Superior temporal gyrus (tissue), 1 donor: ENCODE results near the gene CASP8AP2.
A peak's percentile ranks its signal among the peaks of the same experiment; 100 is the strongest.
"Not testable (repeated sequence)": the region's sequence is repeated elsewhere in the genome, so short reads cannot be mapped to it uniquely, and the experiment has no call there.

Source experiments
- DNase-seq: peaks from one replicate; pipeline ENCODE4 v3.0.0-alpha.2; 2016; ENCODE audit errors: extremely low spot score

CASP8AP2 gene

GRCh38 chr6:89819336-89820130 lies 10.1 kb upstream of the CASP8AP2 start, which contains the start of gene MDN1:
Gene MDN1, minus strand, starts transcription at chr6:89819794. Its CDS starts 187 bp downstream, at chr6:89819607.
- DNase-seq = peak; percentile 97

- no peak for DNase-seq
Measured at GRCh38 chr6:89826029-89826528, 3.6 kb upstream of the CASP8AP2 start.

GRCh38 chr6:89828475-89828987 lies 1.1 kb upstream of the CASP8AP2 start:
- DNase-seq = not testable (repeated sequence)

- no peak for DNase-seq
Measured at GRCh38 chr6:89828988-89829471, 650 bp upstream of the CASP8AP2 start.

- DNase-seq = no peak
Measured at GRCh38 chr6:89830170-89830809, 610 bp downstream of the CASP8AP2 start.

- DNase-seq = no peak
Measured at GRCh38 chr6:89834884-89835792, 5.5 kb downstream of the CASP8AP2 start.

- DNase-seq = no peak
Measured at GRCh38 chr6:89836639-89837222, 7.1 kb downstream of the CASP8AP2 start.

- DNase-seq = no peak
Measured at GRCh38 chr6:89840538-89840937, 10.9 kb downstream of the CASP8AP2 start.

GRCh38 chr6:89842228-89842627 lies 12.5 kb downstream of the CASP8AP2 start:
- no peak for DNase-seq

GRCh38 chr6:89843070-89843469 lies 13.4 kb downstream of the CASP8AP2 start:
- no peak for DNase-seq

GRCh38 chr6:89847513-89847912 lies 17.8 kb downstream of the CASP8AP2 start:
- not testable (repeated sequence) for DNase-seq

GRCh38 chr6:89853068-89853467 lies 23.4 kb downstream of the CASP8AP2 start:
- no peak for DNase-seq

- DNase-seq = no peak
Measured at GRCh38 chr6:89858041-89858440, 28.4 kb downstream of the CASP8AP2 start.

- no peak for DNase-seq
Measured at GRCh38 chr6:89859744-89860143, 30.1 kb downstream of the CASP8AP2 start.

GRCh38 chr6:89862273-89862672 lies 32.6 kb downstream of the CASP8AP2 start:
- DNase-seq = no peak

- no peak for DNase-seq
Measured at GRCh38 chr6:89862698-89863097, 33.0 kb downstream of the CASP8AP2 start.

- DNase-seq = no peak
Measured at GRCh38 chr6:89866024-89866678, 36.5 kb downstream of the CASP8AP2 start.

- DNase-seq = no peak
Measured at GRCh38 chr6:89873721-89874120, 44.0 kb downstream of the CASP8AP2 start.

GRCh38 chr6:89874438-89874837 lies 44.8 kb downstream of the CASP8AP2 start:
- no peak for DNase-seq

- DNase-seq = no peak
Measured at GRCh38 chr6:89886378-89887120, 56.9 kb downstream of the CASP8AP2 start.
